GM12892 (cell line): ENCODE measurements around the gene HLA-DRB1.

Source experiments
- POLR2A ChIP-seq: IDR thresholded peaks from 2 replicates; pipeline ENCODE4 v1.6.1; 2011; ENCODE audit warnings: low read depth, low read length, control low read depth
- POLR2AphosphoS5 ChIP-seq: IDR thresholded peaks from 2 replicates; pipeline ENCODE4 v1.6.1; 2011; ENCODE audit warnings: low read depth, low read length, control low read depth
- TAF1 ChIP-seq: IDR thresholded peaks from 2 replicates; pipeline ENCODE4 v1.6.1; 2011; ENCODE audit warnings: low read depth, mild to moderate bottlenecking, control low read depth, low read length, borderline replicate concordance

DNA sequence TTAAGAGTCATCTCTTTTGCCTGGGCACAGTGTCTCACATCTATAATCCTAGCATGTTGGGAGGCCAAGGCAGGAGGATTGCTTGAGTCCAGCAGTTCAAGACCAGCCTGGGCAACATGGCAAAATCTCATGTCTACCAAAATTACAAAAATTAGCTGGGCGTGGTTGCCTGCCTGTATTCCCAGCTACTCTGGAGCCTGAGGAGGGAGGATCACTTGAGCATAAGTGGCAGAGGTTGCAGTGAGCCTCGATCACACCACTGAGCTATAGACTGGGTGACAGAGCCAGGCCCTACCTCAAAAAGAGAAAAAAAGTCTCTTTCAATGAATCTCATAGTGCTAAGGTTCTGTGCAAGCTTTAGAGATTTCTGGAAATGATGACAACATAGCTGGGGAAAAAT, 1.5 kb downstream of the HLA-DRB1 start:
- TF ChIP-seq POLR2AphosphoS5 (no peak), TAF1 (no peak), POLR2A (no peak; the same call in 1 of the 2 replicates)
